Activated CD4-positive, alpha-beta T cell treated with anti-CD3 and anti-CD28 coated beads, Interleukin-2, amount 10 ng/mL, durations not matched to agents 24 days and 14 days (primary cell): Measurements from ENCODE around the gene ATP2B1. TPM values are rescaled to one million over a fixed set of nuclear protein-coding genes. Genes with fewer than 3 reads are reported as not detected.
"Not testable (repeated sequence)": the region's sequence is repeated elsewhere in the genome, so short reads cannot be mapped to it uniquely, and the experiment has no call there.

ENCODE experiments used
- DNase-seq: peaks from one replicate; pipeline ENCODE4 v3.0.0; 2022
- H3K27ac Mint-ChIP-seq: one replicate; pipeline ENCODE4 v1.8.0; 2022; ENCODE audit warnings: mild to moderate bottlenecking, mixed read lengths
- H3K27me3 Mint-ChIP-seq: one replicate; pipeline ENCODE4 v1.8.0; 2022; ENCODE audit warnings: mixed read lengths
- H3K36me3 Mint-ChIP-seq: one replicate; pipeline ENCODE4 v1.8.0; 2022; ENCODE audit warnings: low read depth, mild to moderate bottlenecking, mixed read lengths
- H3K4me1 Mint-ChIP-seq: one replicate; pipeline ENCODE4 v1.8.0; 2021; ENCODE audit warnings: mixed read lengths
- H3K4me3 Mint-ChIP-seq: one replicate; pipeline ENCODE4 v1.8.0; 2022; ENCODE audit warnings: mild to moderate bottlenecking, moderate library complexity, mixed read lengths
- H3K9me3 Mint-ChIP-seq: one replicate; pipeline ENCODE4 v1.8.0; 2021; ENCODE audit warnings: mixed read lengths
- intact Hi-C: fragments of 100-400 bp; cut with micrococcal nuclease; formaldehyde crosslinking; loops from one replicate; pipeline ENCODE4 v1.15.1; 2023
- total RNA-seq: library from RNA; stranded (reverse); gene quantifications from 2 replicates; pipeline ENCODE4 v1.2.3, GENCODE V29; 2022

The ATP2B1 gene
- total RNA-seq, result 19.7 and 22.1 TPM in 2 replicates

DNA sequence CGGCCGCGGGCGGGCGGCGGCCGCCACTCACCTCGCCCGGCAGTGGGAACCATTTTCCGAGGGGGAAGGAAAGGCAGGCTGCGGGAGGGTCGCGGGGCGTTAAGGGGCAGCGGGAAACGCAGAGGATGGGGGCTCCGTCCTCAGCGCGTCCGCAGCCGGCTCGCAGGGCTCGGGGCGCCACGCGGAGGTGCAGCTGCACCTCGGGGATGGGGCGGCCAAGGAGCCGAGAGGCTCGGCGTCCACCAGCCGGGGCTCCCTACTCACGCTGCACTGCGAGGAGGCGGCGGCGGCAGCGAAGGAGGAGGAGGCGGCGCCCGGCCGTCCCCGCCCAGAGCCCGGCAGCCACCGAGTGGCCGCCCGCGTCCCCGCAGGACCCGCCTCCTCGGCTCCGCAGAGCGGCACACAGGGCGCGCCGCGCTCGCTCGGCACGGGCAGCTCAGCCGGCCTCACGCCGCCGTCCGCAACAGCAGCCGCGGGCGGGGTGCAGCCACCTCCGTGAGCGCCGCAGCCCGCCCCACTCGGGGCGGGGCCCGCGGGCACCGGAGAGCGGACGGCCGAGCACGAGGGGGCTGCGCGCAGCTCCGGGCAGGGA, at the start of gene ATP2B1:
Gene ATP2B1, minus strand, starts transcription at position 274 of the 592 bp plus-strand sequence. CDS start 52,952 bp downstream, outside the sequence.
- Mint-ChIP-seq H3K27me3 (peaks cover 33% of the 10 kb centered on the region), H3K4me1 (peaks cover 30% of the 10 kb centered on the region), H3K36me3 (no peaks in the 10 kb centered on the region), H3K9me3 (no peaks in the 10 kb centered on the region), H3K4me3 (peak within 1 kb of the TSS; percentile 96), H3K27ac (peak within 1 kb of the TSS; percentile 93)
- DNase-seq, result peak; percentile 95
- intact Hi-C loops, result loop anchor here (1.0 to 5.0 kb wide), 14 partner anchors 46 to 1410 kb away; partner anchors contain the start of genes DUSP6 and POC1B

DNA sequence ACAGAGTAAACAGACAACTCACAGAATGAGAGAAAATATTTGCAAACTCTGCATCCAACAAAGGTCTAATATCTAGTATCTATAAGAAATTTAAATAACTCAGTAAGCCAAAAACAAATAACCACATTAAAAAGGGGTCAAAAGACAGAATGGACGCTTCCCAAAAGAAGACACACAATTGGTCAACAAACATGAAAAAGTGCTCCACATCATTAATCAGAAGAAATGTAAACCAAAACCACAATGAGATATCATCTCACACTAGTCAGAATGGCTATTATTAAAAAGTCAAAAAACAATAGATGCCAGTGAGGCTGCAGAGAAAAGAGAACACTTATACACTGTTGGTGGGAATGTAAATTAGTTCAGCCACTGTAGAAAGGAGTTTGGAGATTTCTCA, 49.3 kb upstream of the ATP2B1 start:
- H3K9me3 Mint-ChIP-seq, H3K36me3 Mint-ChIP-seq, DNase-seq, H3K27me3 Mint-ChIP-seq, H3K27ac Mint-ChIP-seq, H3K4me3 Mint-ChIP-seq: not testable (repeated sequence)
- intact Hi-C loops, result loop anchor here (2.0 to 5.0 kb wide), 5 partner anchors 125 to 531 kb away; partner anchors contain the start of gene DUSP6
- peaks cover 22% of the 10 kb centered on the region for H3K4me1 Mint-ChIP-seq

DNA sequence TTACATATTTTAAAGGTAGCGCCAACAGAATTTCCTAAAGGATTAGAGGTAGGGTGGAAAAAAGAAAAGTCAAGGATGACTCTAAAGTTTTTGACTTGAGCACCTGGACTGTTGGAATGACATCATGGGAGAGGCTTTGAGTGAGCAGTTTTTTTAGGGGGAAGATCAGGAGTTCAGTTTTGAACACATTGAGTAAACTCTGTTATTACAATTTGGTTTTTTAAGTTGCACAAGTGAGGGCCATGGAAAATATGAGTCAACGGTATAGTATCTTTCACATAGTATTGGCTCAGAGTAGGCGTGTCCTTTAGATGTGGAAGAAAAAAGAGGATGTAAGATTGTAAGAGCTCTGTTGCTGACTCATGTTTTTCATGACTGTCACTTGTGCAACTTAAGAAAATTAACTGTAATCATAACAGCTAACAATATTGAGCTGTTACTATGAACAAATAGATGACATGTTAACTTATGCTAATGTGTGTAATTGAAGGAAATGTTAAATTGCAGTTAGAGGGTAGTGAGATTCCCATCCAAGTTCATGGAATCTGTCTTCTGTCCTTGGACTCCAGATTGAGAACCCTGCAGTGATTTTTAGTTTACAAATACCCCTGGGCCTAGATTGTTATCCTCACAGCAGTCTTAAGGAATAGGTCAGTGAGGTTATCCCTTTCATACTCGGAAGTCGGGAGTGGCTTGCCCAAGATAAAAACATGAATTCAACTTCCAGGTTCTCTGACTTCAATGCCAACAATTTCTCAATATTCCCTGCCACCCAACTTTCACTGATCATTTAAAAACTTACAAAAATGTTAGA, 48.2 kb upstream of the ATP2B1 start:
- H3K4me3 Mint-ChIP-seq, result peak overlapping the region; percentile 10
- no peaks in the 10 kb centered on the region for H3K36me3 Mint-ChIP-seq
- H3K4me1 Mint-ChIP-seq, result peaks cover 22% of the 10 kb centered on the region
- H3K9me3 Mint-ChIP-seq, result peaks cover 4% of the 10 kb centered on the region
- H3K27me3 Mint-ChIP-seq, result peaks cover 2% of the 10 kb centered on the region
- peak overlapping the region; percentile 77 for H3K27ac Mint-ChIP-seq
- DNase-seq, result peak; percentile 78
- intact Hi-C loops, result loop anchor here (1.0 to 5.0 kb wide), 11 partner anchors 13 to 716 kb away; partner anchors contain the start of gene DUSP6

DNA sequence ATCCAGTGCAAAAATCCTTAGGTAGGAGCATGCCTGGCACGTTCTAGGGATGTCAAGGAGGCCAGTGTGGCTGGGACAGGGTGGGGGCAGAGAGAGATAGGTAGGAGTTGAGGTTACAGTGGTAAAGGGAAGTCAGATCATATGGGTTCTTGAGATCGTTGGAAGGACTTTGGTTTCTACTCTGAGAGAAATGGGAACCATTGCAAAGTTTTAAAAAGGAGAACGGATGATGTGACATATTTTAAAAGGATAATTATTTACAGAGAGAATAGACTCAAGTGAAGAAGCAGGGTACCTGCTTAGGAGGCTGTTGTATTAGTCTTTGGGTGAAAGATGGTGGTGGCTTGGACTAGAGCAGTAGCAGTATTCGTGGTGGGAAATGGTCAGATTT, 47.6 kb upstream of the ATP2B1 start:
- H3K27me3 Mint-ChIP-seq, result peaks cover 2% of the 10 kb centered on the region
- H3K27ac Mint-ChIP-seq, result peak overlapping the region; percentile 77
- H3K36me3 Mint-ChIP-seq, result no peaks in the 10 kb centered on the region
- DNase-seq, result no peak
- H3K9me3 Mint-ChIP-seq, result peaks cover 4% of the 10 kb centered on the region
- peak overlapping the region; percentile 10 for H3K4me3 Mint-ChIP-seq
- peaks cover 22% of the 10 kb centered on the region for H3K4me1 Mint-ChIP-seq
- intact Hi-C loops, result loop anchor here (1.0 to 5.0 kb wide), 11 partner anchors 13 to 716 kb away; partner anchors contain the start of gene DUSP6

DNA sequence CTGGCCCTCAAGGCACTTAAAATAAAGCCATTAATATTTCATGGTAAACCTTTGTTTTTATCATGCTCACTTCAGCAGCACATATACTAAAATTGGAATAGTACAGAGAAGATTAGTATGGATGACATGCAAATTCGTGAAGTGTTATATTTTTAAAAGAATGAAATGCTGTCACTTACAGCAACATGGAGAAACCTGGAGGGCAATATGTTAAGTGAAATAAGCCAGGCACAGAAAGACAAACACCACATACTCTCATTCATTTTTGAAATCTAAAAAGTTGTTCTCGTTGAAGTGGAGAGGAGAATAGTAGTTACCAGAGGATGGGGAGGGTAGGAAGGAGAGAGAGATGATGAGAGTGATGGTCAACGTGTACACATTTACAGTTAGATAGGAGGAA, 45.4 kb upstream of the ATP2B1 start:
- no peak for DNase-seq
- Mint-ChIP-seq H3K9me3 (peaks cover 4% of the 10 kb centered on the region), H3K27ac (no peak overlapping the region), H3K27me3 (peaks cover 2% of the 10 kb centered on the region), H3K4me1 (peaks cover 14% of the 10 kb centered on the region), H3K4me3 (no peak overlapping the region), H3K36me3 (no peaks in the 10 kb centered on the region)
- intact Hi-C loops, result no loop called here

DNA sequence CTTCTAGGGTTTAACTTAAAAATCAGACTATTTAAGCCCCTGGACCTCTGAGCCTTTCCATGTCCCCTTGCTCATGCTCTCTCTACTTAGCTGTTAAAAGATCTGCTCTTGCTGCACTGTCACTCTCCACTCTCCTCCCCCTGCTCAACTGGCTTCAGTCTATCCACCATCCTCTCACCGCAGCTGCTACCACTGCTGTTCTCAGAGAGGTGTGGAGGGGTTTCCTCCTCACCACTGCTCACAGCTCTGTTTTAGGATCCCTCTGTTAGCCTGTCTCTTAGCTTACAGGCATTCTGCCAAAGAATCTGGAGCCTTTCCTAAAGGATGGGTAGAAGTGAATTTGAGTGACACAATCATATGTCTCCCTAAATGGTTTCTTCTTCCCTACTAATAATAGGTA, 43.7 kb upstream of the ATP2B1 start:
- Mint-ChIP-seq H3K27ac (no peak overlapping the region), H3K27me3 (peaks cover 2% of the 10 kb centered on the region), H3K4me3 (no peak overlapping the region), H3K9me3 (peaks cover 4% of the 10 kb centered on the region), H3K36me3 (no peaks in the 10 kb centered on the region), H3K4me1 (peaks cover 14% of the 10 kb centered on the region)
- no peak for DNase-seq
- intact Hi-C loops, result no loop called here

DNA sequence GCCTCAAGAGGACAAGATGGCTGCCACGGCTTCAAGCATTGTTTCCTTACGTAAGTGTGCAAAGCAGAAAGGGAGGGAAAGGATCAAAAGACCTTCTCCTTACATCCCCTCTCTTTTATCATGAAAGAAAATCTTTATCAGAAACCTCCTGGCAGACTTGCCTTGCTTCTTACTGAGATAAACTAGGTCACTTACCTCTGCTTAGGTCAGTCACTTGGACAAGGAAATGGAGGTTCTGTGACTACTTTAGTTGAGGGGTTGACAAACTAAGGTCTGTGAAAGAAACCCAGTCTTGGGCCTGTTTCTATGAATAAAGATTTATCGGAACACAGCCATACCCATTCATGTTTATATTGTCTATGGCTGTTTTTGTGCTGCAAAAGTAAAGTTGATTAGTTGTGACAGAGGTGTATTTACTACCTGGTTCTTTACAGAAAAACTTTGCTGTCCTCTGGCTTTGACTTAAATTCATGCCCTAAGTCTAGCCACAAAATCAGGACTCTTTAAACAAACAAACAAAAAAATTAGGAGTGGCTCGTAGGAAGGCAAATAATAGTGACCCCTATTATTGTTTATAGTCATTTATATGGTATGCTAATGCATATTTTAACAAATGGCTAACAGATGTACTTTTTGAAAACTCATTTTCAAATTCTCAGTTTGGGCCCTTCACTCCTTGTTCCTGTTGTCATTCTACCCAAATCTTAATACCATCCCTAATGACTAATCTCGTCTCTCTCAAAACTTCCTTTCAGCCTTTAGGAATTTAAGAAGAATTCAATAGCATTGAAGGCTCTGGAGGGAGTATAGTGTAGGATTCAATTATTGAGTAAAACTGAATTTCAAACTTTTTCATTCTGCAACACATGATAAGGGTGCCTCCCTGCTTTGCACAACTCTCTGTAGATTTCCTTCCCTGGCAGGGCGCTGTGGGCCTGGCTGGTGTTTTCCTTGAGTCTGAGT, 42.0 kb upstream of the ATP2B1 start:
- Mint-ChIP-seq H3K27ac (no peak overlapping the region), H3K4me1 (no peaks in the 10 kb centered on the region), H3K4me3 (no peak overlapping the region), H3K36me3 (no peaks in the 10 kb centered on the region), H3K27me3 (peaks cover 3% of the 10 kb centered on the region), H3K9me3 (no peaks in the 10 kb centered on the region)
- no peak for DNase-seq
- intact Hi-C loops, result no loop called here

DNA sequence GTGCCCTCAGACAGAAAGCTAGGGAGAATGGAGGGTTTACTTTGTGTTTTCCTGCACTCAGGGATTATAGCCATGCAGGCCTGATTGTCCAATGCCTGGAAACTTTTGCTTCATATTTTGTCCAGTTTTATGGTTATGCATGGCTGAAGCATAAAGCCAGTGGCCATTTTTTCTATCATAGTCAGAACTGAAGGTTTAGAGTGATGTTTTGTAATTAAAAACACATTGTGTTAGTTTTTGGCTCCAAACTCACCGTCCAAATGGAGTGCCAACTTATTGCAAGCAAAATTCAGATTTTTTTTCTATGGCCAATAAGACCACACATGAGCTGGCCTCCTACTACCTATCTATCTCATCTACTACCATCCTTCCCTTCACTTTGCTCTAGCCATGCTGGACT, 40.2 kb upstream of the ATP2B1 start:
- Mint-ChIP-seq H3K27ac (no peak overlapping the region), H3K4me1 (no peaks in the 10 kb centered on the region), H3K9me3 (no peaks in the 10 kb centered on the region), H3K36me3 (no peaks in the 10 kb centered on the region), H3K27me3 (peaks cover 4% of the 10 kb centered on the region), H3K4me3 (no peak overlapping the region)
- intact Hi-C loops, result no loop called here
- DNase-seq, result no peak

DNA sequence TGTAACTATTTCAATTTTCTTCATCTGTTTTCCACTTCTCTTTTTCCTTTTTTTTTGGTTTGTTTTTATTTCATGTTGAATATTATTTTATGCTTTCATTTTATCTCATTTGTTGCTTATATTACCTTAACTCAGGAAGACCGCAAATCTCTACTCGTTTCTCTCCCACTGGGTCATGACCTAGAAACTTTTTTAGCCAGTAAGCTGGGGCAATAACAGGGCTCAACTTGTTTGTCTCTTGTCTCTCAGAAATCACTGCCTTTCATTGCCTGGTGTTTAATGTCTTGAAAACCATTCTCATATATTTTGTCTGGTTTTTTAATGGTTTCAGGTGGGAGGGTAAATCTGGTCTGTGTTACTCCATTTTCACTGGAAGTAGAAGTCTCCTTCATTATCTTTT, 36.6 kb upstream of the ATP2B1 start:
- Mint-ChIP-seq H3K9me3 (peaks cover 15% of the 10 kb centered on the region), H3K36me3 (peaks cover 2% of the 10 kb centered on the region), H3K4me3 (no peak overlapping the region), H3K27ac (no peak overlapping the region), H3K27me3 (peaks cover 7% of the 10 kb centered on the region), H3K4me1 (peaks cover 3% of the 10 kb centered on the region)
- intact Hi-C loops, result no loop called here
- DNase-seq, result no peak

DNA sequence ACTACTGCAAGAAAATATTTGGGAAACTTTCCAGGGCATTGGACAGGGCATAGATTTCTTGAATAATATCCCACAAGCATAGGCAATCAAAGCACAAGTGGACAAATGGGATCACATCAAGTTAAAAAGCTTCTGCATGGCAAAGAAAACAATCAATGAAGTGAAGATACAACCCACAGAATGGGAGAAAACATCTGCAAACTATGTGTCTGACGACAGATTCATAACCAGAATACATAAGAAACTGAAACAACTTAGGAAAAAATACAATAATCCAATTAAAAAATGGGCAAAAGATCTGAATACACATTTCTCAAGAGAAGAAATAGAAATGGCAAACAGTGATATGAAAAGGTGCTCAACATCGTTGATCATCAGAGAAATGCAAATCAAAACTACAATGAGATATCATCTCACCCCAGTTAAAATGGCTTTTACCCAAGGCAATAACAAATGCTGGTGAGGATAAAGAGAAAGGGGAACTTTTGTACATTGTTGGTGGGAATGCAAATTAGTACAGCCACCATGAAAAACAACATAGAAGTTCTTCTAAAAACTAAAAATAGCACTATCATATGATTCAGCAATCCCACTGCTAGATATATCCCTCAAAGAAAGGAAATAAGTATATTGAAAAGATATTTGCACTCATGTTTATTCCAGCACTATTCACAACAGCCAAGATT, 33.8 kb upstream of the ATP2B1 start:
- Mint-ChIP-seq H3K27ac (no peak overlapping the region), H3K36me3 (peaks cover 2% of the 10 kb centered on the region), H3K9me3 (peaks cover 39% of the 10 kb centered on the region), H3K27me3 (peaks cover 9% of the 10 kb centered on the region), H3K4me3 (no peak overlapping the region), H3K4me1 (peaks cover 3% of the 10 kb centered on the region)
- intact Hi-C loops, result no loop called here
- no peak for DNase-seq

DNA sequence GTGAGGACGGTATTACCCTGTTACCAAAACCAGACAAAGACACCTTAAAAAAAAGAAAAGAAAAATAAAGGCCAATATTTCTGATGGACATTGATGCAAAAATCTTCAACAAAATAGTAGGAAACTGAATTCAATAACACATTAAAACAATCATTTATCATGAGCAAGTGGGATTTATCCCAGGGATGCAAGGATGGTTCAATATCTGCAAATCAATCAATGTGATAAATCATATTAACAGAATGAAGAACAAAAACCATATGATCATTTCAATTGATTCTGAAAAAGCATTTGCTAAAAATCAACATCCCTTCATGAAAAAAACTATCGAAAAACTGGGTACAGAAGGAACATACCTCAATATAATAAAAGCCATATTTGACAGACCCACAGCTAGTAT, 32.3 kb upstream of the ATP2B1 start:
- intact Hi-C loops, result no loop called here
- DNase-seq, result no peak
- Mint-ChIP-seq H3K4me3 (no peak overlapping the region), H3K27ac (no peak overlapping the region), H3K36me3 (peaks cover 2% of the 10 kb centered on the region), H3K4me1 (peaks cover 3% of the 10 kb centered on the region), H3K27me3 (peaks cover 7% of the 10 kb centered on the region), H3K9me3 (peaks cover 45% of the 10 kb centered on the region)

DNA sequence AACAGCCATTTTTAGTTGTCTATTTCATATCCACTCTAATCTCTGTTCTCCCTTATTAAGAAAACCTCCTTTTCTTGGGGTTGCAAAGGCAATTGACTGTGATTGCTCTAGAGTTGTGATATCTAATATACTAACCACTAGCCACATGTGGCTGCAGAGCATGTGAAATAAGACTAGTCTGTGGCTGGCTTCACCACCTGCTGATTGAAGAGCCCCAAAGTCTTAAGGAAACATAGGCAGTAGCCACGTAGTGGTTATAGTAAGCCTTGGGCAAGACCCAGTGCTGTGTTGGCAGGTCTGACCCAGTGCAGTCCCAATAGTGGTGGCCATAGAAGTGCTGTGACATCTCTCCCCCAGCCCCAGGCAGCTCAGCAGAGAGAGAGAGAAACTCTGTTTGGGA, 28.4 kb upstream of the ATP2B1 start:
- H3K36me3 Mint-ChIP-seq, result peaks cover 4% of the 10 kb centered on the region
- intact Hi-C loops, result no loop called here
- peaks cover 2% of the 10 kb centered on the region for H3K27me3 Mint-ChIP-seq
- peaks cover 51% of the 10 kb centered on the region for H3K9me3 Mint-ChIP-seq
- no peak for DNase-seq
- peaks cover 7% of the 10 kb centered on the region for H3K4me1 Mint-ChIP-seq
- H3K4me3 Mint-ChIP-seq, result no peak overlapping the region
- no peak overlapping the region for H3K27ac Mint-ChIP-seq

DNA sequence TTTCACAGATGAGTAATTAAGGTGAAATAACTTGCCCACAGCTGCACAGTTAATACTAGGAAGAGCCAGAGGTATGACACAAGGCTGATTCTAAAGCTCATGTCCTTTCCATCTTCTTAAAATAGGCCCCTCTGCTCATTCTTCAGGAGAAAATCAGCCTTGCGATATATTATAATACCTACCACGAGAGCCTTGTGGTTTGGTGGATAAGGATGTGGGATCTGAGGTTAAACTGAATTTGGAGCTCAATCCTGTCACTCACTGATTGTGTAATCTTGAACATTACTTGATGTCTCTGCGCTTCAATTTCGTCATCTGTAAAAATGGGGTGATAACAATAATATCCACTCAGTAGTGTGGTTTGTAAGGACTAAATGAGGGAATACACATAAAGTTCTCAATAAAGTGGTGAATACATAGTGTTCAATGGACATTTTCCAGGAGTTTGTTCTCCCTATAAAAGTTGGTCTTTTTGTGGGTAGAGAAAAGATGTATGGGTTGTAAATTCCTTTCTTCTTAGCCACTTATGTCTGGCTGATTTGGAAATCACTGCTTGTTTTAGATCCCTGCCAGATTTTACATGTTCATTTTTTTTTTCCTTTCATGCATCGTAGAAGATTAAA, 25.1 kb upstream of the ATP2B1 start:
- DNase-seq, result no peak
- no peaks in the 10 kb centered on the region for H3K27me3 Mint-ChIP-seq
- no peak overlapping the region for H3K27ac Mint-ChIP-seq
- no peak overlapping the region for H3K4me3 Mint-ChIP-seq
- intact Hi-C loops, result no loop called here
- H3K9me3 Mint-ChIP-seq, result peaks cover 25% of the 10 kb centered on the region
- H3K36me3 Mint-ChIP-seq, result peaks cover 2% of the 10 kb centered on the region
- peaks cover 7% of the 10 kb centered on the region for H3K4me1 Mint-ChIP-seq
